Measurements from ENCODE around the gene SCYGR4.

The SCYGR4 gene

GRCh38 chr2:227577555-227577954 lies 39.7 kb upstream of the SCYGR4 start:
- in situ Hi-C loops (cut with HindIII; ENCODE audit: low pct_ligation_motif_present, low sequenced_read_pairs) = no loop called here
- no peaks in the 10 kb centered on the region for H3K27me3 ChIP-seq (replicated peaks)
- no peak for TF ChIP-seq CTCF (IDR thresholded peaks at IDR 0.05; ENCODE audit: low read depth, low read length, missing control alignments)
- no peaks in the 10 kb centered on the region for H3K36me3 ChIP-seq (replicated peaks)
- no peak overlapping the region for H3K27ac ChIP-seq
- no peak for DNase-seq
- H3K4me3 ChIP-seq (ENCODE audit: low read depth, low read length) = no peak overlapping the region

DNA sequence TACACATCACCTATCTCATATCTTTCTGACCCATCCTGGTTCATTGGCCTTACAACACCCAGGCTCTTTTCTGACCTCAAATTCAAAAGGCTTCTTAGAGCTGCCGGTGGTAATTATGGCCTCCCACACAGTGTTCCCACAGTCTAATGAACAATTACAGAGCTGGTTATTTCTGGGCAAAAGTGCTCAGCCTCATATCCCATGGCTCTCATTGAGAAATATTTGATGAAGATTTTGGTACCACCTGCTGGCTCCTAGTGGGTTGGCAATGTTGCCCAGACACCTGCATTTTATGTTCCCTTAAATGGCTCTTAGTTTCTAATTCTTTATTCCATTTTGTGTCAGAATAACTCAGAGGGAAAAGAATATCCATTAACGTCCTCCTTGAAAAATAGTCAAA lies 38.7 kb upstream of the SCYGR4 start:
- no peak overlapping the region for H3K4me3 ChIP-seq (ENCODE audit: low read depth, low read length)
- in situ Hi-C loops (cut with HindIII; ENCODE audit: low pct_ligation_motif_present, low sequenced_read_pairs) = no loop called here
- H3K27me3 ChIP-seq (replicated peaks) = no peaks in the 10 kb centered on the region
- no peak overlapping the region for H3K27ac ChIP-seq
- no peak for TF ChIP-seq CTCF (IDR thresholded peaks at IDR 0.05; ENCODE audit: low read depth, low read length, missing control alignments)
- H3K36me3 ChIP-seq (replicated peaks) = no peaks in the 10 kb centered on the region
- no peak for DNase-seq

DNA sequence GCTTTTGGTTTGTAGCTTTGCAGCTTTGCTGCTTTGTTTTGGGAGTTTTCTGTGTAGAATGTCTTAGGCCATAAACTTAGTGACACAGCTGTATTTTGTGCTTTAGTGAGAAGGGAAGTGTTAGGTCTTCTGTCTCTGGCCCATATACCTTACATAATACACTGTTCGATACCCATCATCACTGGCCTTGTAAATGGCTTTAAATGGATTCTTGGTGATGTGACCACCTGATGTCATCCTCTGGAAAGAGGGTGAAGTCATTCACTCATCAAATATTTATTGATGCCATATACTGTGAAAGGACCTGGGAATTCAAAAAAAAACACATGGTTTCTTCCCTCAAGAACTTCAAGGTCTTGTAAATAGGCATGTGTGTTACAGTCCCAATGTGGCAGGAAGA lies 37.5 kb upstream of the SCYGR4 start:
- in situ Hi-C loops (cut with HindIII; ENCODE audit: low pct_ligation_motif_present, low sequenced_read_pairs) = no loop called here
- Histone ChIP-seq H3K36me3 (replicated peaks) (no peaks in the 10 kb centered on the region), H3K4me3 (ENCODE audit: low read depth, low read length) (no peak overlapping the region), H3K27ac (no peak overlapping the region), H3K27me3 (replicated peaks) (no peaks in the 10 kb centered on the region)
- TF ChIP-seq CTCF (IDR thresholded peaks at IDR 0.05; ENCODE audit: low read depth, low read length, missing control alignments) = no peak
- no peak for DNase-seq

DNA sequence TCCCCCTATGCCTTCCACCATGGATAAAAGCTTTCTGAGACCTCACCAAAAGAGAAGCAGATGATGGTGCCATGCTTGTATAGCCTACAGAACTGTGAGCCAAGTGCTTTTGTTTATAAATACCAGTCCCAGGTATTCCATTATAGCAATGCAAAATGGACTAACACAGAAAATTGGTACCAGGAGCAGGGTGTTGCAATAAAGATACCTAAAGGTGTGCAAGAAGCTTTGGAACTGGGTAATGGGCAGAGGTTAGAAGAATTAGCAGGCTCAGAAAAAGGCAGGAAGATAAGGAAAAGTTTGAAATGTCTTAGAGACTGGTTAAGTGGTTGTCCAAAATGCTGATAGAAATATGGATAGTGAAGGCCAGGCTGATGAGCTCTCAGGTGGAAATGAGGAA lies 34.9 kb upstream of the SCYGR4 start:
- Histone ChIP-seq H3K27ac (no peak overlapping the region), H3K4me3 (ENCODE audit: low read depth, low read length) (no peak overlapping the region), H3K27me3 (replicated peaks) (no peaks in the 10 kb centered on the region), H3K36me3 (replicated peaks) (no peaks in the 10 kb centered on the region)
- TF ChIP-seq CTCF (IDR thresholded peaks at IDR 0.05; ENCODE audit: low read depth, low read length, missing control alignments) = no peak
- in situ Hi-C loops (cut with HindIII; ENCODE audit: low pct_ligation_motif_present, low sequenced_read_pairs) = no loop called here
- DNase-seq = no peak

DNA sequence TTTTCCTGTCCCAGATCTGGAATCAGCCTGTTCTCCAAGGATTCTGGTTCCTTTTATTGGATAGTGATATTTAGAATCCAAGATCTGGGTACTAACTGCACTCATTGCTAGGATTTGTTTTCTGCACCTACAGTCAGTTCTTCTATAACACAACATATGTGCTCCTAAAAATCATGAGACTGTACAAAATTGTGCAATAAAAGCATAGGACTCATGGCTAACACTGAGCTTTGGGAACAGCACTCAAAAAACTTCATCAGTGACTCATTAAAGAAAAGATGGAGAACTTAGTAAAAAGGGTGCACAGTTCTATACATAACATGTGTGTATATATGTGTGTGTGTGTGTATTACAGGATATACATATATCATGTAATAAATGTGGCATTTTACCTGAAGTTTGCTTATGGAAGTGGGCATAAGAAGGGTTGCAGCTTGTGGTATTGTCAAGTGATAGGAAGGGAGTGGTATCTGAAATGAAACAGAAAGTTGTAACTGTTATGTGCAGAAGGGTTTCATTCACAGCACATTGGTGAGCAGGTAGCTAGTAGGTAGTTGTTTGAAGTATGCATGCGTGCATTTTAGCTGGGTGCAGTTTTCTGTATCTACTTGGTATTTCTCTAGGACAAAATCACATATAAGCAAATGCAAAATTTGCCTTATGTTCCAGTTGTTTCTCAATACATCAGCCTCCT lies 24.5 kb upstream of the SCYGR4 start:
- Histone ChIP-seq H3K36me3 (replicated peaks) (no peaks in the 10 kb centered on the region), H3K4me3 (ENCODE audit: low read depth, low read length) (no peak overlapping the region), H3K27ac (no peak overlapping the region), H3K27me3 (replicated peaks) (no peaks in the 10 kb centered on the region)
- in situ Hi-C loops (cut with HindIII; ENCODE audit: low pct_ligation_motif_present, low sequenced_read_pairs) = no loop called here
- no peak for DNase-seq
- no peak for TF ChIP-seq CTCF (IDR thresholded peaks at IDR 0.05; ENCODE audit: low read depth, low read length, missing control alignments)

DNA sequence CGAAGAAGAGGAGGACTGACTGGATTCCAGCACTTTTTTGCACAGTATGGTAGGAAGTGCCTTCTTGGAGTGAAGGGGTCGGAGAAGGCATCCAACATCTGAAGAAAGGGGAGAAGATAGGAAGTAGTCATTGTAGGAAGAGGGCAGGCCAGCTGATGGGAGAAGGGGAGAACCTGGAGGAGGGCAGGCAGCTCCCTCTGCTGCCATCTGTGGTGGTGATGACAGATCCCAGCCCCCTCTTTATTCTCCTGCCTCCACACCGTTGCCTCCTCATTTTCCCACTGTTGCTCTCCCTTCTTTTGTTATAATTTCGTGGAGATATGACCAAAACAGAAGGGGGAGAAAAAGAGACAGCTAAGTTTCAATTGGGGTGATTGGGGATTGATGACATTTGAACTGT lies 21.5 kb upstream of the SCYGR4 start:
- no peak for TF ChIP-seq CTCF (IDR thresholded peaks at IDR 0.05; ENCODE audit: low read depth, low read length, missing control alignments)
- Histone ChIP-seq H3K27ac (no peak overlapping the region), H3K27me3 (replicated peaks) (no peaks in the 10 kb centered on the region), H3K4me3 (ENCODE audit: low read depth, low read length) (no peak overlapping the region), H3K36me3 (replicated peaks) (no peaks in the 10 kb centered on the region)
- DNase-seq = no peak
- in situ Hi-C loops (cut with HindIII; ENCODE audit: low pct_ligation_motif_present, low sequenced_read_pairs) = no loop called here
